ENCODE results near the gene DBN1.

DBN1 gene

GRCh38 chr5:177445052-177445916 is 28.1 kb downstream of the DBN1 start:
- Histone ChIP-seq H2AFZ (ENCODE audit: low read depth, low read length) (no peak overlapping the region), H3K4ac (ENCODE audit: low read depth in 1 of 2, low read length in 2 of 2) (no peak overlapping the region), H3K18ac (ENCODE audit: low read depth in 1 of 2, low read length in 2 of 2) (no peak overlapping the region), H3K9ac (ENCODE audit: low read length) (peak overlapping the region; percentile 71), H2BK5ac (ENCODE audit: low read depth, low read length, poor library complexity, severe bottlenecking) (no peak overlapping the region), H3K79me1 (replicated peaks; ENCODE audit: low read length, poor library complexity, severe bottlenecking) (peaks cover 7% of the 10 kb centered on the region), H3K27me3 (ENCODE audit: control insufficient read depth in 1 of 2, insufficient read depth in 1 of 2, low read length in 2 of 2) (peaks cover 0 to 10% of the 10 kb centered on the region in 2 experiments), H3K14ac (ENCODE audit: low read length in 2 of 2) (no peak overlapping the region), H3K4me2 (ENCODE audit: low read length, poor library complexity, severe bottlenecking) (peak overlapping the region; percentile 82), H2BK15ac (ENCODE audit: low read depth, poor library complexity, severe bottlenecking) (no peak overlapping the region), H3K4me1 (ENCODE audit: control insufficient read depth, insufficient read depth, low read depth, low read length) (peaks cover 31% of the 10 kb centered on the region), H2BK12ac (ENCODE audit: low read length in 2 of 2) (no peak overlapping the region), H4K8ac (ENCODE audit: low read length) (no peak overlapping the region), H2BK120ac (ENCODE audit: low read depth, low read length) (no peak overlapping the region), H3K27ac (ENCODE audit: low read length, poor library complexity, severe bottlenecking) (no peak overlapping the region), H3K23ac (ENCODE audit: low read length in 2 of 2) (no peak overlapping the region), H4K91ac (ENCODE audit: low read length) (no peak overlapping the region), H3K36me3 (ENCODE audit: control insufficient read depth in 1 of 2, insufficient read depth in 2 of 2, low read depth in 1 of 2, low read length in 2 of 2) (peaks cover 10 to 44% of the 10 kb centered on the region in 2 experiments), H3K9me3 (ENCODE audit: control insufficient read depth, low read length) (no peaks in the 10 kb centered on the region), H3K4me3 (ENCODE audit: insufficient read depth in 1 of 2, low read depth in 1 of 2, low read length in 2 of 2) (peak overlapping the region in 1 of 2 experiments; percentile 80), H2AK5ac (ENCODE audit: low read length, severe bottlenecking) (no peak overlapping the region)
- no peak for DNase-seq
- WGBS: 97% methylated on average over 10 of the region's 10 CpGs

- H3K14ac ChIP-seq (ENCODE audit: low read length in 2 of 2): no peak overlapping the region
- peak overlapping the region; percentile 7 for H4K8ac ChIP-seq (ENCODE audit: low read length)
- peaks cover 27% of the 10 kb centered on the region for H3K4me1 ChIP-seq (ENCODE audit: control insufficient read depth, insufficient read depth, low read depth, low read length)
- H2BK120ac ChIP-seq (ENCODE audit: low read depth, low read length): no peak overlapping the region
- no peak overlapping the region for H3K4me3 ChIP-seq (ENCODE audit: insufficient read depth in 1 of 2, low read depth in 1 of 2, low read length in 2 of 2)
- H3K9ac ChIP-seq (ENCODE audit: low read length): no peak overlapping the region
- no peak overlapping the region for H2BK15ac ChIP-seq (ENCODE audit: low read depth, poor library complexity, severe bottlenecking)
- 82% methylated on average over 5 of the region's 7 CpGs for WGBS
- H3K36me3 ChIP-seq (ENCODE audit: control insufficient read depth in 1 of 2, insufficient read depth in 2 of 2, low read depth in 1 of 2, low read length in 2 of 2): peaks cover 10 to 39% of the 10 kb centered on the region in 2 experiments
- no peaks in the 10 kb centered on the region for H3K9me3 ChIP-seq (ENCODE audit: control insufficient read depth, low read length)
- no peak overlapping the region for H3K18ac ChIP-seq (ENCODE audit: low read depth in 1 of 2, low read length in 2 of 2)
- peaks cover 4% of the 10 kb centered on the region for H3K79me1 ChIP-seq (replicated peaks; ENCODE audit: low read length, poor library complexity, severe bottlenecking)
- H3K23ac ChIP-seq (ENCODE audit: low read length in 2 of 2): no peak overlapping the region
- no peak overlapping the region for H2AFZ ChIP-seq (ENCODE audit: low read depth, low read length)
- H2BK12ac ChIP-seq (ENCODE audit: low read length in 2 of 2): no peak overlapping the region
- no peak overlapping the region for H3K27ac ChIP-seq (ENCODE audit: low read length, poor library complexity, severe bottlenecking)
- no peak overlapping the region for H2BK5ac ChIP-seq (ENCODE audit: low read depth, low read length, poor library complexity, severe bottlenecking)
- DNase-seq: no peak
- H3K4me2 ChIP-seq (ENCODE audit: low read length, poor library complexity, severe bottlenecking): no peak overlapping the region
- H4K91ac ChIP-seq (ENCODE audit: low read length): no peak overlapping the region
- H3K27me3 ChIP-seq (ENCODE audit: control insufficient read depth in 1 of 2, insufficient read depth in 1 of 2, low read length in 2 of 2): peaks cover 0 to 10% of the 10 kb centered on the region in 2 experiments
- H3K4ac ChIP-seq (ENCODE audit: low read depth in 1 of 2, low read length in 2 of 2): no peak overlapping the region
- no peak overlapping the region for H2AK5ac ChIP-seq (ENCODE audit: low read length, severe bottlenecking)
These were observed 29.1 kb downstream of the DBN1 start for GRCh38 chr5:177444106-177445051.

GRCh38 chr5:177443144-177443983 is 30.1 kb downstream of the DBN1 start:
- no peak overlapping the region for H3K14ac ChIP-seq (ENCODE audit: low read length in 2 of 2)
- no peak overlapping the region for H2AK5ac ChIP-seq (ENCODE audit: low read length, severe bottlenecking)
- H2AFZ ChIP-seq (ENCODE audit: low read depth, low read length): no peak overlapping the region
- no peak overlapping the region for H4K8ac ChIP-seq (ENCODE audit: low read length)
- 96% methylated on average over 15 of the region's 15 CpGs for WGBS
- no peaks in the 10 kb centered on the region for H3K9me3 ChIP-seq (ENCODE audit: control insufficient read depth, low read length)
- H3K4me3 ChIP-seq (ENCODE audit: insufficient read depth in 1 of 2, low read depth in 1 of 2, low read length in 2 of 2): no peak overlapping the region
- no peak overlapping the region for H3K4me2 ChIP-seq (ENCODE audit: low read length, poor library complexity, severe bottlenecking)
- H3K9ac ChIP-seq (ENCODE audit: low read length): no peak overlapping the region
- no peak overlapping the region for H3K23ac ChIP-seq (ENCODE audit: low read length in 2 of 2)
- H3K4me1 ChIP-seq (ENCODE audit: control insufficient read depth, insufficient read depth, low read depth, low read length): peaks cover 22% of the 10 kb centered on the region
- H3K27me3 ChIP-seq (ENCODE audit: control insufficient read depth in 1 of 2, insufficient read depth in 1 of 2, low read length in 2 of 2): peaks cover 0 to 10% of the 10 kb centered on the region in 2 experiments
- H2BK5ac ChIP-seq (ENCODE audit: low read depth, low read length, poor library complexity, severe bottlenecking): no peak overlapping the region
- H3K36me3 ChIP-seq (ENCODE audit: control insufficient read depth in 1 of 2, insufficient read depth in 2 of 2, low read depth in 1 of 2, low read length in 2 of 2): peaks cover 16 to 41% of the 10 kb centered on the region in 2 experiments
- H3K4ac ChIP-seq (ENCODE audit: low read depth in 1 of 2, low read length in 2 of 2): no peak overlapping the region
- H4K91ac ChIP-seq (ENCODE audit: low read length): no peak overlapping the region
- H3K18ac ChIP-seq (ENCODE audit: low read depth in 1 of 2, low read length in 2 of 2): no peak overlapping the region
- no peaks in the 10 kb centered on the region for H3K79me1 ChIP-seq (replicated peaks; ENCODE audit: low read length, poor library complexity, severe bottlenecking)
- H2BK120ac ChIP-seq (ENCODE audit: low read depth, low read length): no peak overlapping the region
- DNase-seq: no peak
- no peak overlapping the region for H2BK12ac ChIP-seq (ENCODE audit: low read length in 2 of 2)
- H3K27ac ChIP-seq (ENCODE audit: low read length, poor library complexity, severe bottlenecking): no peak overlapping the region
- H2BK15ac ChIP-seq (ENCODE audit: low read depth, poor library complexity, severe bottlenecking): no peak overlapping the region

All from mesenchymal stem cell (in vitro differentiated cells and primary cell).